SU-DHL-6 (cell line): ENCODE results near the gene SIK2.
"Not testable (repeated sequence)": the region's sequence is repeated elsewhere in the genome, so short reads cannot be mapped to it uniquely, and the experiment has no call there.

Source experiments
- H2AFZ ChIP-seq: fragments of 200-600 bp; sonication (generic); 2 replicates; pipeline ENCODE4 v1.6.1; 2014; ENCODE audit warnings: low read depth, mild to moderate bottlenecking, moderate library complexity, mixed read lengths, antibody characterized with exemption, low read length; ENCODE audit not compliant: severe bottlenecking
- H3F3A ChIP-seq: fragments of 200-600 bp; shearing (Covaris generic); 2 replicates; pipeline ENCODE4 v1.6.0; 2016; ENCODE audit warnings: antibody characterized with exemption, mild to moderate bottlenecking; ENCODE audit not compliant: insufficient read depth
- H3K27ac ChIP-seq: fragments of 200-600 bp; sonication (generic); 2 replicates; pipeline ENCODE4 v1.5.1; 2016; ENCODE audit warnings: low read depth, mild to moderate bottlenecking, low read length, moderate library complexity, mixed read lengths
- H3K27me3 ChIP-seq: fragments of 200-600 bp; sonication (generic), shearing (Covaris generic); 2 replicates; pipeline ENCODE4 v1.6.0; 2014; ENCODE audit warnings: mild to moderate bottlenecking, low read length
- H3K36me3 ChIP-seq: fragments of 200-600 bp; sonication (generic); 2 replicates; pipeline ENCODE4 v1.6.1; 2014; ENCODE audit warnings: mild to moderate bottlenecking, low read length, mixed read lengths
- H3K4me2 ChIP-seq: fragments of 300-600, 200-600 bp; shearing (Covaris generic), sonication (generic); 2 replicates; pipeline ENCODE4 v1.6.0; 2014; ENCODE audit warnings: low read length, low read depth, mild to moderate bottlenecking; ENCODE audit not compliant: poor library complexity, severe bottlenecking
- H3K4me3 ChIP-seq: fragments of 200-600 bp; sonication (generic); 2 replicates; pipeline ENCODE4 v1.5.1; 2014; ENCODE audit warnings: antibody characterized with exemption, low read length, mild to moderate bottlenecking, mixed read lengths; ENCODE audit not compliant: insufficient read depth, poor library complexity, severe bottlenecking
- H3K79me2 ChIP-seq: fragments of 200-600 bp; sonication (generic); 2 replicates; pipeline ENCODE4 v1.6.1; 2014; ENCODE audit warnings: mild to moderate bottlenecking, low read length, moderate library complexity; ENCODE audit not compliant: insufficient read depth
- H3K9ac ChIP-seq: fragments of 200-600 bp; sonication (generic); 2 replicates; pipeline ENCODE4 v1.7.0; 2014; ENCODE audit warnings: mild to moderate bottlenecking, low read length
- H3K9me2 ChIP-seq: fragments of 200-600 bp; sonication (generic); replicated peaks from 2 replicates; pipeline ENCODE4 v1.6.1; 2014; ENCODE audit warnings: low read length; ENCODE audit not compliant: insufficient read depth
- H3K9me3 ChIP-seq: fragments of 200-600 bp; sonication (generic); 2 replicates; pipeline ENCODE4 v1.6.1; 2014; ENCODE audit warnings: low read length, mixed read lengths; ENCODE audit not compliant: insufficient read depth
- H4K20me1 ChIP-seq: fragments of 200-600 bp; sonication (generic); 2 replicates; pipeline ENCODE4 v1.6.1; 2014; ENCODE audit warnings: low read depth, mild to moderate bottlenecking, antibody characterized with exemption, low read length, moderate library complexity, mixed read lengths
- EZH2phosphoT487 ChIP-seq: fragments of 200-600 bp; sonication (generic), shearing (Covaris generic); conservative IDR thresholded peaks from 2 replicates; pipeline ENCODE4 v1.6.1; 2018; ENCODE audit warnings: mild to moderate bottlenecking, antibody characterized with exemption, low read length, moderate library complexity, mixed read lengths
- TF ChIP-seq, protein P1 (sequence below): fragments of 200-600 bp; sonication (generic); IDR thresholded peaks from one replicate; pipeline ENCODE4 v1.5.1; 2017; ENCODE audit warnings: antibody characterized with exemption, mild to moderate bottlenecking, low read length, moderate library complexity; ENCODE audit not compliant: insufficient read depth, poor library complexity, severe bottlenecking

Gene SIK2

DNA sequence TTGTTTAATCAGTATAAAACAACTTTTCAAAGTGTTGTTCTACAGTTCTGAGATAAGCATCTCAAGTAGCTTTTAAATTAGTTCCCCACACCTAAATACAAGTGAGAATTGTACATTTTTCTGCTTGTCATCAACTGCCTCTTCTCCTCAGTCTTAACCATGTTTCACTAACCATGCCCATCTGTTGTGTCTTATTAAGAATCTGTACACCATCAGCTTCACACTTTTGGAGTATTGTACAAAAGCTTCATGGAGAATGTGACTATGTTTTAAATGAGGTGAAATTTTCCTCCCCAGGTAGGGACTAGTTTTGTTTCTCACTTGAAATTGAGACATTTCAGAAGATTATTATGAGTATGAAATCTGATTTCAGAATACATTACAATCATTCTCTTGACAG, 52.4 kb downstream of the SIK2 start:
- Histone ChIP-seq H3K9me3 (no peaks in the 10 kb centered on the region), H3K36me3 (no peaks in the 10 kb centered on the region; the same call in 1 of the 2 replicates), H3K27me3 (no peaks in the 10 kb centered on the region), H3K9me2 (no peaks in the 10 kb centered on the region), H3K4me3 (no peak overlapping the region), H3K27ac (no peak overlapping the region), H3K4me2 (no peak overlapping the region), H3K79me2 (no peaks in the 10 kb centered on the region), H3F3A (no peaks in the 10 kb centered on the region), H4K20me1 (no peaks in the 10 kb centered on the region), H2AFZ (no peak overlapping the region), H3K9ac (no peak overlapping the region)
- no peak for TF ChIP-seq EZH2phosphoT487
- TF ChIP-seq, protein P1, sequence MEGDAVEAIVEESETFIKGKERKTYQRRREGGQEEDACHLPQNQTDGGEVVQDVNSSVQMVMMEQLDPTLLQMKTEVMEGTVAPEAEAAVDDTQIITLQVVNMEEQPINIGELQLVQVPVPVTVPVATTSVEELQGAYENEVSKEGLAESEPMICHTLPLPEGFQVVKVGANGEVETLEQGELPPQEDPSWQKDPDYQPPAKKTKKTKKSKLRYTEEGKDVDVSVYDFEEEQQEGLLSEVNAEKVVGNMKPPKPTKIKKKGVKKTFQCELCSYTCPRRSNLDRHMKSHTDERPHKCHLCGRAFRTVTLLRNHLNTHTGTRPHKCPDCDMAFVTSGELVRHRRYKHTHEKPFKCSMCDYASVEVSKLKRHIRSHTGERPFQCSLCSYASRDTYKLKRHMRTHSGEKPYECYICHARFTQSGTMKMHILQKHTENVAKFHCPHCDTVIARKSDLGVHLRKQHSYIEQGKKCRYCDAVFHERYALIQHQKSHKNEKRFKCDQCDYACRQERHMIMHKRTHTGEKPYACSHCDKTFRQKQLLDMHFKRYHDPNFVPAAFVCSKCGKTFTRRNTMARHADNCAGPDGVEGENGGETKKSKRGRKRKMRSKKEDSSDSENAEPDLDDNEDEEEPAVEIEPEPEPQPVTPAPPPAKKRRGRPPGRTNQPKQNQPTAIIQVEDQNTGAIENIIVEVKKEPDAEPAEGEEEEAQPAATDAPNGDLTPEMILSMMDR, result no peak

DNA sequence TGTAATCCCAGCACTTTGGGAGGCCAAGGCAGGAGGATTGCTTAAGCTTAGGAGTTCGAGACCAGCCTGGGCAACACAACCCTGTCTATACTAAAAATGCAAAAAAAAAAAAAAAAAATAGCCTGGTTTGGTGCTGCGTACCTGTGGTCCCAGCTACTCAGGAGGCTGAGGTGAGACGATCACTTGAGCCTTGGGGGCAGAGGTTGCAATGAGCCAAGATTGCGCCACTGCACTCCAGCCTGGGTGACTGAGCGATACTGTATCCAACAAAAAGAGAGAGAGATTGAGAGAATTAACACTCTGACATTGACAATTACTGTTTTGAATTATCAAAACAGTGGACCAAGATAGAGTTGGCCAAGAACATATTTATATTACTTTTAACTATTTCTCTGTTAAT, 53.7 kb downstream of the SIK2 start:
- Histone ChIP-seq H3K9me2 (no peaks in the 10 kb centered on the region), H4K20me1 (no peaks in the 10 kb centered on the region), H3K27me3 (no peaks in the 10 kb centered on the region), H3K4me2 (no peak overlapping the region), H2AFZ (no peak overlapping the region), H3K9ac (no peak overlapping the region), H3K27ac (no peak overlapping the region), H3K9me3 (no peaks in the 10 kb centered on the region), H3F3A (no peaks in the 10 kb centered on the region), H3K4me3 (no peak overlapping the region), H3K79me2 (no peaks in the 10 kb centered on the region), H3K36me3 (no peaks in the 10 kb centered on the region)
- TF ChIP-seq EZH2phosphoT487, result no peak
- TF ChIP-seq, protein P1, result no peak

DNA sequence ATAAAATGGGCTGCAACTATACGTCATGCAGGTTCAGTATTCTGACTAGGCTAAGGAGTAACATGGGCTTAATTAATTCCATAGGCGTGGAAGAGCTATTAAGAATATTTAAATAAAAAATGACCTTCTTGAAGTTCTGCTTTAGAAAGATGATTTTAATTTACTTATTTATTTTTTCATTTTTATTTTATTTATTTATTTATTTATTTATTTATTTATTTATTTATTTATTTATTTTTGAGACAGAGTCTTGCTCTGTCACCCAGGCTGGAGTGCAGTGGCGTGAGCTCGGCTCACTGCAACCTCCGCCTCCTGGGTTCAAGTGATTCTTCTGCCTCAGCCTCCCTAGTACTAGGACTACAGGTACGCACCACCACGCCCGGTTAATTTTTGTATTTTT, 55.7 kb downstream of the SIK2 start:
- H3K79me2 ChIP-seq, H3K4me2 ChIP-seq, H3K36me3 ChIP-seq, H3K9me3 ChIP-seq, H3K27ac ChIP-seq, H3K27me3 ChIP-seq, H3F3A ChIP-seq, H4K20me1 ChIP-seq, H3K9me2 ChIP-seq, H3K9ac ChIP-seq, H2AFZ ChIP-seq, H3K4me3 ChIP-seq: not testable (repeated sequence)

DNA sequence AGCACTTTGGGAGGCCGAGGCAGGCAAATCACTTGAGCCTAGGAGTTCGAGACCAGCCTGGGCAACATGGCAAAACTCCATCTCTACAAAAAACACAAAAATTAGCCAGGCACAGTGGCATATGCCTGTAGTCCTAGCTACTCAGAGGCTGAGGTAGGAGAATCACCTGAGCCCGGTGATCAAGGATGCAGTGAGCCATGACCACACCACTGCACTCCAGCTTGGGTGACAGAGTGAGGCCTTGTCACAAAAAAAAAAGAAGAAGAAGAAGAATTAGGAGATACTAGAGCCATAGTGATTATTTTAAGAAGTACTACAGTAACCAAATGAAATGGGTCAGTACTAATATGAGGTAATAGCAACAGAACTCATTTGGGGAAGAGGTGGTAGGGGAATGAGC, 56.2 kb downstream of the SIK2 start:
- not testable (repeated sequence) for H3K79me2 ChIP-seq, H3K9me2 ChIP-seq

More for the DNA sequence above, 56.2 kb downstream of the SIK2 start:
- H3K4me3 ChIP-seq, H4K20me1 ChIP-seq, H3K27ac ChIP-seq, H2AFZ ChIP-seq, H3F3A ChIP-seq, H3K27me3 ChIP-seq, H3K4me2 ChIP-seq, H3K36me3 ChIP-seq, H3K9me3 ChIP-seq, H3K9ac ChIP-seq: not testable (repeated sequence)
